ENCODE results near the gene TAF9B.
A peak's percentile ranks its signal among the peaks of the same experiment; 100 is the strongest.
"Not testable (repeated sequence)": the region's sequence is repeated elsewhere in the genome, so short reads cannot be mapped to it uniquely, and the experiment has no call there.

Gene TAF9B

GRCh38 chrX:78139160-78140123, at the start of gene TAF9B:
TAF9B (minus strand) TSS chrX:78139650; CDS start chrX:78139611, 39 bp downstream.
- DNase-seq (ENCODE audit: low read depth in 2 of 2) = peak; percentile 60 to 67

GRCh38 chrX:78182881-78183280, 43.4 kb upstream of the TAF9B start:
- DNase-seq (ENCODE audit: low read depth in 2 of 2) = no peak

GRCh38 chrX:78181307-78181706, 41.9 kb upstream of the TAF9B start:
- no peak for DNase-seq (ENCODE audit: low read depth in 2 of 2)

- no peak for DNase-seq (ENCODE audit: low read depth in 2 of 2)
Measured at GRCh38 chrX:78168065-78168464, 28.6 kb upstream of the TAF9B start.

- DNase-seq (ENCODE audit: low read depth in 2 of 2) = no peak
Measured at GRCh38 chrX:78165425-78165824, 26.0 kb upstream of the TAF9B start.

- DNase-seq (ENCODE audit: low read depth in 2 of 2) = not testable (repeated sequence)
Measured at GRCh38 chrX:78163175-78163574, 23.7 kb upstream of the TAF9B start.

GRCh38 chrX:78160711-78161110, 21.3 kb upstream of the TAF9B start:
- not testable (repeated sequence) for DNase-seq (ENCODE audit: low read depth in 2 of 2)

- DNase-seq (ENCODE audit: low read depth in 2 of 2) = not testable (repeated sequence)
Measured at GRCh38 chrX:78157846-78158245, 18.4 kb upstream of the TAF9B start.

- not testable (repeated sequence) for DNase-seq (ENCODE audit: low read depth in 2 of 2)
Measured at GRCh38 chrX:78157373-78157772, 17.9 kb upstream of the TAF9B start.

- not testable (repeated sequence) for DNase-seq (ENCODE audit: low read depth in 2 of 2)
Measured at GRCh38 chrX:78147002-78147540, 7.6 kb upstream of the TAF9B start.

- DNase-seq (ENCODE audit: low read depth in 2 of 2) = no peak
Measured at GRCh38 chrX:78140206-78140605, 756 bp upstream of the TAF9B start.

GRCh38 chrX:78133238-78133960, 6.1 kb downstream of the TAF9B start:
- DNase-seq (ENCODE audit: low read depth in 2 of 2) = no peak

- no peak for DNase-seq (ENCODE audit: low read depth in 2 of 2)
Measured at GRCh38 chrX:78131117-78131516, 8.3 kb downstream of the TAF9B start.

GRCh38 chrX:78130396-78130795, 9.1 kb downstream of the TAF9B start:
- DNase-seq (ENCODE audit: low read depth in 2 of 2) = no peak

- DNase-seq (ENCODE audit: low read depth in 2 of 2) = no peak
Measured at GRCh38 chrX:78129714-78130113, 9.7 kb downstream of the TAF9B start.

- not testable (repeated sequence) for DNase-seq (ENCODE audit: low read depth in 2 of 2)
Measured at GRCh38 chrX:78125781-78126180, 13.7 kb downstream of the TAF9B start.

- no peak for DNase-seq (ENCODE audit: low read depth in 2 of 2)
Measured at GRCh38 chrX:78125148-78125547, 14.3 kb downstream of the TAF9B start.

- DNase-seq (ENCODE audit: low read depth in 2 of 2) = no peak
Measured at GRCh38 chrX:78124307-78124706, 15.1 kb downstream of the TAF9B start.

GRCh38 chrX:78123190-78123589, 16.3 kb downstream of the TAF9B start:
- no peak for DNase-seq (ENCODE audit: low read depth in 2 of 2)

- DNase-seq (ENCODE audit: low read depth in 2 of 2) = no peak
Measured at GRCh38 chrX:78119521-78120227, 19.8 kb downstream of the TAF9B start.

GRCh38 chrX:78118628-78119027, 20.8 kb downstream of the TAF9B start:
- DNase-seq (ENCODE audit: low read depth in 2 of 2) = no peak

GRCh38 chrX:78116766-78117165, 22.7 kb downstream of the TAF9B start:
- no peak for DNase-seq (ENCODE audit: low read depth in 2 of 2)
